NCI-H2227 (cell line): ENCODE data around the gene INCENP.

ENCODE experiments used
- DNase-seq: peaks from one replicate; lab custom pipeline; 2025; ENCODE audit not compliant: unreplicated experiment; lab: John Stamatoyannopoulos, UW

INCENP gene

GRCh38 chr11:62140304-62141110 is 16.7 kb downstream of the INCENP start:
- DNase-seq: no peak

GRCh38 chr11:62141111-62142042 is 17.6 kb downstream of the INCENP start:
- no peak for DNase-seq

GRCh38 chr11:62142043-62142375 is 18.2 kb downstream of the INCENP start:
- no peak for DNase-seq

GRCh38 chr11:62142921-62143320 is 19.1 kb downstream of the INCENP start:
- DNase-seq: no peak

GRCh38 chr11:62143727-62144126 is 19.9 kb downstream of the INCENP start:
- DNase-seq: no peak

- no peak for DNase-seq
These were observed 20.9 kb downstream of the INCENP start for GRCh38 chr11:62144641-62145255.

- no peak for DNase-seq
These were observed 21.6 kb downstream of the INCENP start for GRCh38 chr11:62145261-62145871.

- no peak for DNase-seq
These were observed 22.8 kb downstream of the INCENP start for GRCh38 chr11:62146476-62147200.

- no peak for DNase-seq
These were observed 23.7 kb downstream of the INCENP start for GRCh38 chr11:62147545-62147944.

- no peak for DNase-seq
These were observed 24.6 kb downstream of the INCENP start for GRCh38 chr11:62148271-62148980.

- DNase-seq: no peak
These were observed 26.4 kb downstream of the INCENP start for GRCh38 chr11:62149986-62150886.

GRCh38 chr11:62150887-62151736 is 27.3 kb downstream of the INCENP start:
- DNase-seq: no peak

- no peak for DNase-seq
These were observed 27.9 kb downstream of the INCENP start for GRCh38 chr11:62151737-62152102.

GRCh38 chr11:62152245-62153086 is 28.7 kb downstream of the INCENP start:
- DNase-seq: no peak

- no peak for DNase-seq
These were observed 29.2 kb downstream of the INCENP start for GRCh38 chr11:62153087-62153395.

- no peak for DNase-seq
These were observed 29.8 kb downstream of the INCENP start for GRCh38 chr11:62153617-62154016.

- DNase-seq: no peak
These were observed 33.8 kb downstream of the INCENP start for GRCh38 chr11:62157603-62158002.
